Measurements from ENCODE around the gene ZDHHC14.
"Not testable (repeated sequence)": the region's sequence is repeated elsewhere in the genome, so short reads cannot be mapped to it uniquely, and the experiment has no call there.

The ZDHHC14 gene

GRCh38 chr6:157464653-157465535 is 83.9 kb downstream of the ZDHHC14 start:
- no peak for DNase-seq (ENCODE audit: low spot score)

- no peak for DNase-seq (ENCODE audit: low spot score)
Observed at GRCh38 chr6:157466342-157466648, 85.3 kb downstream of the ZDHHC14 start.

- not testable (repeated sequence) for DNase-seq (ENCODE audit: low spot score)
Observed at GRCh38 chr6:157467339-157467738, 86.3 kb downstream of the ZDHHC14 start.

GRCh38 chr6:157468054-157468453 is 87.1 kb downstream of the ZDHHC14 start:
- DNase-seq (ENCODE audit: low spot score): no peak

- no peak for DNase-seq (ENCODE audit: low spot score)
Observed at GRCh38 chr6:157468574-157468973, 87.6 kb downstream of the ZDHHC14 start.

- DNase-seq (ENCODE audit: low spot score): peak; percentile 73
Observed at GRCh38 chr6:157469378-157469777, 88.4 kb downstream of the ZDHHC14 start.

GRCh38 chr6:157471077-157471686 is 90.2 kb downstream of the ZDHHC14 start:
- DNase-seq (ENCODE audit: low spot score): no peak

GRCh38 chr6:157471895-157472686 is 91.1 kb downstream of the ZDHHC14 start:
- no peak for DNase-seq (ENCODE audit: low spot score)

- no peak for DNase-seq (ENCODE audit: low spot score)
Observed at GRCh38 chr6:157476797-157477196, 95.8 kb downstream of the ZDHHC14 start.

- DNase-seq (ENCODE audit: low spot score): no peak
Observed at GRCh38 chr6:157478926-157479325, 97.9 kb downstream of the ZDHHC14 start.

- DNase-seq (ENCODE audit: low spot score): no peak
Observed at GRCh38 chr6:157479464-157480303, 98.7 kb downstream of the ZDHHC14 start.

- no peak for DNase-seq (ENCODE audit: low spot score)
Observed at GRCh38 chr6:157481189-157481864, 100.3 kb downstream of the ZDHHC14 start.

- DNase-seq (ENCODE audit: low spot score): no peak
Observed at GRCh38 chr6:157481865-157482249, 100.9 kb downstream of the ZDHHC14 start.

GRCh38 chr6:157483770-157484169 is 102.8 kb downstream of the ZDHHC14 start:
- DNase-seq (ENCODE audit: low spot score): no peak

- no peak for DNase-seq (ENCODE audit: low spot score)
Observed at GRCh38 chr6:157484181-157484580, 103.2 kb downstream of the ZDHHC14 start.

GRCh38 chr6:157486572-157486971 is 105.6 kb downstream of the ZDHHC14 start:
- DNase-seq (ENCODE audit: low spot score): no peak

- DNase-seq (ENCODE audit: low spot score): no peak
Observed at GRCh38 chr6:157487110-157487773, 106.3 kb downstream of the ZDHHC14 start.

GRCh38 chr6:157488058-157488457 is 107.1 kb downstream of the ZDHHC14 start:
- no peak for DNase-seq (ENCODE audit: low spot score)

- no peak for DNase-seq (ENCODE audit: low spot score)
Observed at GRCh38 chr6:157488716-157489118, 107.7 kb downstream of the ZDHHC14 start.

GRCh38 chr6:157490611-157491269 is 109.8 kb downstream of the ZDHHC14 start:
- no peak for DNase-seq (ENCODE audit: low spot score)

All from SW480 (cell line).